GM12892 (cell line): Measurements from ENCODE around the gene ASTN1.

Experiments used
- POLR2A ChIP-seq: IDR thresholded peaks from 2 replicates; pipeline ENCODE4 v1.6.1; 2011; ENCODE audit warnings: low read depth, low read length, control low read depth
- POLR2AphosphoS5 ChIP-seq: IDR thresholded peaks from 2 replicates; pipeline ENCODE4 v1.6.1; 2011; ENCODE audit warnings: low read depth, low read length, control low read depth
- TAF1 ChIP-seq: IDR thresholded peaks from 2 replicates; pipeline ENCODE4 v1.6.1; 2011; ENCODE audit warnings: low read depth, mild to moderate bottlenecking, control low read depth, low read length, borderline replicate concordance

- TF ChIP-seq TAF1 = no peak
- TF ChIP-seq POLR2AphosphoS5 = no peak
- no peak for TF ChIP-seq POLR2A
These were observed 120.9 kb downstream of the ASTN1 start for GRCh38 chr1:177043597-177043996.
